Endothelial cell (in vitro differentiated cells): ENCODE results near the gene NRP2. TPM values are rescaled to one million over a fixed set of nuclear protein-coding genes. Genes with fewer than 3 reads are reported as not detected.

Experiments used
- DNase-seq: peaks from one replicate; pipeline ENCODE4 v3.0.0; 2021; ENCODE audit warnings: low spot score
- H3K27ac Mint-ChIP-seq: one replicate; pipeline ENCODE4 v1.8.0; 2021; ENCODE audit warnings: mixed read lengths, inconsistent platforms; ENCODE audit not compliant: unreplicated experiment
- H3K27me3 Mint-ChIP-seq: one replicate; pipeline ENCODE4 v1.8.0; 2021; ENCODE audit warnings: mild to moderate bottlenecking, moderate library complexity, mixed read lengths, inconsistent platforms; ENCODE audit not compliant: unreplicated experiment
- H3K36me3 Mint-ChIP-seq: one replicate; pipeline ENCODE4 v1.8.0; 2021; ENCODE audit warnings: mild to moderate bottlenecking, low read depth, mixed read lengths, inconsistent platforms; ENCODE audit not compliant: unreplicated experiment
- H3K4me1 Mint-ChIP-seq: one replicate; pipeline ENCODE4 v1.8.0; 2021; ENCODE audit warnings: mild to moderate bottlenecking, mixed read lengths, inconsistent platforms; ENCODE audit not compliant: unreplicated experiment
- H3K4me3 Mint-ChIP-seq: one replicate; pipeline ENCODE4 v1.8.0; 2021; ENCODE audit warnings: mild to moderate bottlenecking, mixed read lengths, inconsistent platforms; ENCODE audit not compliant: unreplicated experiment
- H3K9me3 Mint-ChIP-seq: one replicate; pipeline ENCODE4 v1.8.0; 2021; ENCODE audit warnings: mixed read lengths, inconsistent platforms; ENCODE audit not compliant: unreplicated experiment
- total RNA-seq: library from RNA; stranded (reverse); fragmentation: NEBNext Ultra II Directional; extraction: Animal tissue kit (Norgen Biotek cat#: 25700); gene quantifications from one replicate; pipeline ENCODE4 v1.2.1, GENCODE V29; 2021; ENCODE audit not compliant: unreplicated experiment
- TF ChIP-seq, protein P1 (sequence below): fragments of 200-600 bp; sonication (generic); IDR thresholded peaks from one replicate; pipeline ENCODE4 v1.5.0; 2021; ENCODE audit warnings: antibody characterized with exemption; ENCODE audit not compliant: unreplicated experiment

The NRP2 gene
- total RNA-seq, 1 donor from 2014 or later: 258 TPM

DNA sequence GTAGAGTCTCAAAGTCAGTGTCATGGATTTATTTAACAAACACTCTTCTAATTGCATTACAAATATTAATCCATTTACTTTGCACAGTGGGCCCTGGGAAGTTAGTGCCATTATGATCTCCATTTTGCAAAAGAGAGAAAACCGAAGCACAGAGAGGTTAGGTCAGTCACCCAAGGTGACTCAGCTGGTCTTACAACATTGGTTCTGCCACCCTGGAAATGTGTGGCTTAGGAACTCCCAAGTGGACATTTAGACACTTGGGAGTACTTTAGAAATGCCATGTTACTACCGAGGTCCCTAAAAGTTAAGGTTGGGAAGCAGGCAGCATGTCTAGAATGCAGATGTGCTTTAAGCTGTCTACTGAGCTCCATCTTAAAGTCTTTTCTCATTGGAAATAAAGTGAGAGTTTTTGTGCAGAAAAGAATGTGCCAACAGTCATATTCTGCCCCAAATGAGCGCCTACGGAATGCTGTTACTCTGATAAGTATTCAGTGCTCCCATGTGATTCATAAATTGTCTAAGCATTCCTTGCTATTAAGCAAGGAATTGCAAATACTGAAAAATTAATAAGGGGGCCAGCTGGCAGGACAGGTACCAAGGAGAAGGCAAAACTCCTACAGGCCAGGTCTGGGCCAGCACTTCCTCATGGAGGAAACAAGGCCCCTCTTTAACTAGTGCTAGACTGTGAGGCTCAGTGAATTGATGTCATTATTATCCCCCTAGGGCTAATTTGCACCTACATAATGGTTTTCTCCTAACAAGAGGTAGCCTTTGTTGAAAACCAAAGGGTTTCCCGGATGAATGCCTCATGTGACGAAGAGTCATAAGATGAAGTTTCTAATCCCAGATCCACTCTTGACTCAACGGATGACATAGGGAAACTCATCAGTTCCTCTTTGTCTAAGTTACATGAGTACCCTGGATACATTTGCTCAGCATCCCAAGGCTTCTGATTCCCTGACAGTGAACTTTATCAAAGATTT, 16.3 kb downstream of the NRP2 start:
- peaks cover 4% of the 10 kb centered on the region for H3K27me3 Mint-ChIP-seq
- no peak overlapping the region for H3K27ac Mint-ChIP-seq
- TF ChIP-seq, protein P1, sequence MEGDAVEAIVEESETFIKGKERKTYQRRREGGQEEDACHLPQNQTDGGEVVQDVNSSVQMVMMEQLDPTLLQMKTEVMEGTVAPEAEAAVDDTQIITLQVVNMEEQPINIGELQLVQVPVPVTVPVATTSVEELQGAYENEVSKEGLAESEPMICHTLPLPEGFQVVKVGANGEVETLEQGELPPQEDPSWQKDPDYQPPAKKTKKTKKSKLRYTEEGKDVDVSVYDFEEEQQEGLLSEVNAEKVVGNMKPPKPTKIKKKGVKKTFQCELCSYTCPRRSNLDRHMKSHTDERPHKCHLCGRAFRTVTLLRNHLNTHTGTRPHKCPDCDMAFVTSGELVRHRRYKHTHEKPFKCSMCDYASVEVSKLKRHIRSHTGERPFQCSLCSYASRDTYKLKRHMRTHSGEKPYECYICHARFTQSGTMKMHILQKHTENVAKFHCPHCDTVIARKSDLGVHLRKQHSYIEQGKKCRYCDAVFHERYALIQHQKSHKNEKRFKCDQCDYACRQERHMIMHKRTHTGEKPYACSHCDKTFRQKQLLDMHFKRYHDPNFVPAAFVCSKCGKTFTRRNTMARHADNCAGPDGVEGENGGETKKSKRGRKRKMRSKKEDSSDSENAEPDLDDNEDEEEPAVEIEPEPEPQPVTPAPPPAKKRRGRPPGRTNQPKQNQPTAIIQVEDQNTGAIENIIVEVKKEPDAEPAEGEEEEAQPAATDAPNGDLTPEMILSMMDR: no peak
- DNase-seq: no peak
- H3K4me3 Mint-ChIP-seq: peak overlapping the region; percentile 74
- peaks cover 70% of the 10 kb centered on the region for H3K4me1 Mint-ChIP-seq
- H3K9me3 Mint-ChIP-seq: no peaks in the 10 kb centered on the region
- peaks cover 36% of the 10 kb centered on the region for H3K36me3 Mint-ChIP-seq

DNA sequence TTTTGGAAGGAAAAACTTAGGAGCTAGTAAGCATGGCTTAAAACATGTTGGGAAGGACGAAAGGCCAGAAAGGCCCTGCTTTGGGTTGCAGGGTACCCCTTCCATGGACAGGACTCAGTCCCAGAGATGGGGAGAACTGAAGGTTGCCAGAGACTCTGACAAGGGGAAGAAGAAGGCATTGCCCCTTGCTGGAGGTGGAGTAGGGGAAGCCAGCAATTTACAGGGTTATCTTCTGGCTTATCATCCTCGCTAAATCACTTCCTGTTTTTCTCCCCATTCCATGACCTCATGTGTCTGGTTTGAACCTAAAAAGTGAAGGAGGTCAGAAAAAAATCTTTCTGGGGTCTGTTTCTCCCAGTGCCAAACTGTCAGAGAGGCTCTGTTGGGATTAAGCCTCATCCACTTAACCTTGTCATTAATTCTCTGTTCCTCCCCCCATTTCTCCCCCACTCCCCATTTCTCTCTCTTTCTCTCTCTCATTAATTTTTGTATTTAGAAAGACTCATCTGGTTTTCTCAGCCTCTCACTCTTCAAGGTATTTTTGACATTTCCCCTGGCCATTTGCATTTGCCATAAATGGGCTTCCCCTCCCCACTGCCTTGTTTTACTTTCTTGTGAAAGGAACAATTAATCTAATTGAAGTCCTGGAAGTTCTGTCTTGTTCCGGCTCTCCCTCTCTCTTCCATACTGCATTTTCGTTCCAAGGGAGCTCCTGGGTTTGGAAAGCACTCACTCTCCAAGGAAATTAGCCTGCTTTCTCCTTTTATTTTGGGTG, 17.4 kb downstream of the NRP2 start:
- Mint-ChIP-seq H3K4me1 (peaks cover 72% of the 10 kb centered on the region), H3K9me3 (no peaks in the 10 kb centered on the region), H3K27ac (no peak overlapping the region), H3K4me3 (peak overlapping the region; percentile 28), H3K27me3 (peaks cover 6% of the 10 kb centered on the region), H3K36me3 (peaks cover 36% of the 10 kb centered on the region)
- TF ChIP-seq, protein P1: no peak
- DNase-seq: no peak

DNA sequence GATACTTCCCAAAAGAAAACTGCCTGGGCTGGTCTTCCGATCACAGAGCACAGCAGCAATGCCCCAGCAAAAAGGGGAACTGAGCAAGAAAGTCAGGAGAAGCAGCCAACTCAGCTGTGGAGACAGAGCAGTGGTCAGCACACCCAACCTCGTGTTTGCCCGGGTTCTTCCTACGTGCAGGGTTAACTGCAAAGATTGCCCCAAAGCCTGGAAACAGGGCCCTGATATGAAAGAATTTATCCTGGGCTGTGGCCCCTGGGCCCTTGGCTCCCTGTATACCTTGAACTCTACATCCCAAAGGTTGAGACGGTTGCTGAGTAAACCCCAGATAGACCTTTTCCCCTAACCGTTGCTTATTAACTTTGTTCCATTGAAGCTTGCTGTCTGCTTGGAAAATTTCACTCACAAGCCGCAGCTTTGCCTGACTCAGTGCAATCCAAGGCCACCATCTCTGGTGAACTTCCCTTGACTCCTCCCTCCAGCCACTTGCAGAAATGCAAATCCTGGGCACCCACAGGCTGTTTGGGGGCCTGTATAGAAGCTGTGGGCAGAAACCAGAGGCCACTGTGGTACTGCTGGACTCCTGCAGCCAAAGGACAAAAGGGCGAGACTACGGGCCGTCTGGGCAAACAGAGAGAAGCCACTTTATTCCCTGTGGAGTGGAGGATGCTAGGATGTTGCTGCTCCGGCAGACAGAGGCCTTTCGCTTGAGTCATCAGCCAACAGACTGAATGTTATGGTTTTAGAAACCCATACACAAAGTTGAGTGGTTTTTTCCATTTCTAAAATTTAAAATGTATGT, 18.2 kb downstream of the NRP2 start:
- DNase-seq: no peak
- TF ChIP-seq, protein P1: no peak
- H3K4me1 Mint-ChIP-seq: peaks cover 70% of the 10 kb centered on the region
- no peak overlapping the region for H3K27ac Mint-ChIP-seq
- H3K9me3 Mint-ChIP-seq: no peaks in the 10 kb centered on the region
- peaks cover 6% of the 10 kb centered on the region for H3K27me3 Mint-ChIP-seq
- peaks cover 36% of the 10 kb centered on the region for H3K36me3 Mint-ChIP-seq
- no peak overlapping the region for H3K4me3 Mint-ChIP-seq

DNA sequence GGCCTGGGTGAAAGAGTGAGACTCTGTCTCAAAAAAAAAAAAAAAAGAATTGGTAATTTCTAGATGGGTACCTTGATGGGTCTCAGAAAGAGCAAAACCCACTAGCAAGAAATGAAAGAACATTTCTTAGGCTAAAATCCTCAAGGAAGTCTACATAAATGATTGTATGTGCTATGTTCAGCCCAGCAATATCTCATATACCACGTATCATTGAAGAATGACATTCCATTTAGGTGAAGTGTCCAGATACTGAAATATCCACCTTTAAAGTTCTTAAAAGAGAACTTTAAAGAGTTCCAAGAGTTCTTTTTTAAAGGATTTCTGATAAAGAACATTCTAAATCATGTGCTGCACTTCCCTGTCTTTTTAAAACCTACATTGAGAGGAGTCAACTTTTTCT, 19.2 kb downstream of the NRP2 start:
- Mint-ChIP-seq H3K27ac (no peak overlapping the region), H3K36me3 (peaks cover 42% of the 10 kb centered on the region), H3K4me3 (no peak overlapping the region), H3K9me3 (no peaks in the 10 kb centered on the region), H3K4me1 (peaks cover 73% of the 10 kb centered on the region), H3K27me3 (peaks cover 10% of the 10 kb centered on the region)
- DNase-seq: no peak
- TF ChIP-seq, protein P1: no peak
